GM10847 (cell line): ENCODE data around the gene AP3D1.

Experiments
- POLR2A ChIP-seq: IDR thresholded peaks from 2 replicates; pipeline ENCODE4 v1.6.1; 2011; ENCODE audit not compliant: insufficient read length; ENCODE audit errors: extremely low read depth

The AP3D1 gene

DNA sequence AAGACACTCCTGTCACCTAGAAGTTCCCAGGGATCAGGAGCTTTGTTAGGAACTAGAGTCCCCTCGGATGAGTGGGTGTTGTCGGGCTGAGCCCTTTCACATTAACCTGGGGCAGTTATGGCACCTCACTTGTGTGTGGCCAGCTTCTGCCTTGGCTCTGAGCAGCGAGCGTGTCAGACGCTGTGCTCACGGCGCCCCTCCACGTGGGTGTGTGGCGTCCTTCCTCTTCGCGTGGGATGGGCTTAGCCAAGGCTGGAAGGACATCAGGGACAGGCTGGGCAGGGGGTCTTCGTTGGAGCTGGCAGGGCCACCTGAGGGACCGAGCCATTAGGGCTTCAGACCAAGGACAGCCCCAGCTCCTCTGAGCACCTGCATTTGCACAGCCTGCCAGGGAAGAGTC, 35.8 kb upstream of the AP3D1 start:
- no peak for TF ChIP-seq POLR2A

DNA sequence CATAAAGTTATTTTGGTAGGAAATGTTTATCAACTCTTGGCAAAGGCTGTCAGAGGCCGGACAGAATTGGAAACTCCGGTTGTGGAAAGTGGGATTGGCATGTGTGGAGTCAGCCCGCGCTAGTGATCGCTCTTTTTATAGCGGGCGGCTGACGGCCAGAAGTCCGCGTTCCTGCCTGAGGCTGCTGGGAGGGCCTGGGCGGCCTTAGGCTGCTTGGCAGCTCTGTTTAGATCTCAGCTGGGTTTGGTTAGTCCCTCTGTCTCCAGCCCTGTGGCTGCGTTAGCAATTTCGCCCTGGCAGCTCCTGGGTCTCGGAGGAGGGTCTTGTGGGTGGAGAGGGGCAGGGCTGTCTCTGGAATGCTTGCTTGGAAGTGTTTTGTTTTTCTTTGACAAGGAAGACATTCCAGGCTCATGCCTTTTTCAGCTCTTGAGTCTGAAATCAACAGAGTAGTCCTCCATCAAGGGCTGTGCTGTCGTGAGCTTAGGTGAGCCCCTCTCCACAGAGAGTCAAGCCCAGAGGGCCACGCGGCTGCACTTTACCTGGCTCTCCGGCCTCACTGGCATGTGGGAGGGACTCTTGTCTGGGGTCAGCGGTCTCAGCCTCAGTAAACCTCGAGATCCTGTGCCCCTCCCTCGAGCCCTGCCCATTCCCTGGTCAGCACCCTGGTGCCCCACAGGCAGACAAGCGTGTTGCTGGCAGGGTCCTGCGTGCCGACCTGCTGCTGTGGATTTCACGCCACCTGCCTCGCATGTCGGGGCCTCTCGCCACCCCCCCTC, 34.9 kb upstream of the AP3D1 start:
- no peak for TF ChIP-seq POLR2A

DNA sequence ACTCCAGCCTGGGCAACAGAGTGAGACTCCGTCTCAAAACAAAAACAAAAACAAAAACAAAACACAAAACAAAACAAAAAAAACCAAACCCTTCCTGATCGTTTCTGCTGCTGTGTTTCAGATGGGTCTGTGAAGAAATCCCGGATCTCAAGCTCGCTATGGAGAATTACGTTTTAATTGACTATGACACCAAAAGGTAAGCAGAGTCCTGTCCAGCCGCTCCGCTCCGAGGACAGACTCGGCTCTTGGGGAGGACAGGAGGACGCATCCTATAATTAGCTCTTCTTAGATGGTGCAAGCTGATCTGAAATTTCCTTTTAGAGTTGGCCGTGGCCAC, 34.3 kb upstream of the AP3D1 start:
- no peak for TF ChIP-seq POLR2A

DNA sequence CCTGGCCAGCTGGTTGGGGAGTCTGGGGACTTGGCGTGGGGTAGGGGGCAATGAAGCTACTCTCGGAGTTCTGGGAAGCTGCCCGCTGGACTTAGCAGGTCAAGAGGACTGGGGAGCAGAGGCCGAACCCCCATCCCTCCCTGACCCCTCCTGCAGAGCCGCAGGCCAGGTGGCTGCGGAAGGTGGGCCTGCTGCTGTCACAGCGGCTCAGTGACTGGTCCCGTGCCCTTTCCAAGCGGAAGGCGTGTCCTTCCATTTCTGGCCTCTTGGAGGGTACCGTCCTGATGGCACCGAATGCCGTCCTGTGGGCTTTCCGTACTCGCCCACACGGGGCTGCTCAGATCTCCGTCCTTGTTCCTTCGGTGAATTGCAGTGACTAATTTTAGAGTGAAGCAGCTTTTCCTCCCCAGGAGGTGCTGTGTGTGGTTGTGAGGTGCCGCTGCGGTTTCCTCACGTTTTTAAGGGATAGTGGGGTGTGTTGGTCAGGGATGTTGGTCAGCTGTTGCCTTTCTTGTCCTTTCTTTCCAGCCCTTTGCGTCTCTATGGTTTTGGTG, 33.1 kb upstream of the AP3D1 start:
- TF ChIP-seq POLR2A = no peak

DNA sequence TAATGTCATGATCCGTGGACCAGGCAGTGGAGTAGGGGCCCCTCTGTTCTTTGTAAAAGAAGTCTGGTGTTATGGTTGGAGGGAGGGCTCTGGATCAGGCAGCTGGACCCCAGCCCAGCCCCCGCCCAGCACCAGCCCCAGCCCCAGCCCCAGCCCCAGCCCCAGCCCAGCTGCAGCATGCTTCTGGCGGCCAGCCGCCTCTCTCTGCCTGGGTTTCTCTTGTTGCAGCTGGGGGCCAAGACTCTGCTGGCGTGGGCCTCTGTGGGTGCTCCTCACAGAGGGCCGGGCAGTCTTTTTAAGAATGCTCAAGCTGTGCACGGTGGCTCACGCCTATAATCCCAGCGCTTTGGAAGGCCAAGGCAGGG, 30.2 kb upstream of the AP3D1 start:
- no peak for TF ChIP-seq POLR2A

DNA sequence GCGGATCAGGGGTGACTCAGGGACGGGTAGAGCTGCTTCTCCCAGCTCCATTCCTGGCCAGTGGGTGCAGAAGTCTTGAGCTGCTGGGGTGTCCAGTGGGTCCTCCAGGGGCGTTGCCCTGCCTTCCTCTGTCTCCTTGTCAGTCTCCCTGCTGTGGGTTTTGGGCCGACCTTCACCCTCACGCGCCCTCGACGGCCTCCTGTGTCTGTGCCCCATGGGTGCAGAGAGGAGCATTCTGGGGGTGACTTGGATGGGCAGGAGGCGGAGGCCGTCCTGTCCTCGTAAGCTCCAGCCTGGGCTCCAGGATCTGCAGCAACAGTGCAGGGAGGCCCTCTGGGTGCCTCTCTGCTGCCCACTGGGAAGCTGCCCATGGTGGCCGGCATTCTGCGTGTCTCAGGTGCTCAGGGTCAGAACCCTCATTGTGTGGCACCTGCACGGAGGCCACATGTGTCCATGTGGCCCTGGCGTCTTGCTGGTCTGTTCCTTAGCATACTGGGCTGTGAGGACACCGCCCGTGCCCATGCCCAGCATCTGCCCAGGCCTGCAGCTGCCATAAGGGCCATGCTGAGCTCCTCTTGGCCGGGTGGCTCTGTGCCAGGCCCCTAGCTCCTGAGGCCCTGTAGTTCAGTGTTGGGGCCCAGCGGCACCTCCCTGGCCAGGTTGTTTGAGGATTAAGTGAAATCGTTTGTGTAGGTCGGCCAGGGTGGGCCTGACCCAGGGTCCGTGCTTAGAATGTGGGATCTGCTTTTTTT, 29.7 kb upstream of the AP3D1 start:
- no peak for TF ChIP-seq POLR2A

DNA sequence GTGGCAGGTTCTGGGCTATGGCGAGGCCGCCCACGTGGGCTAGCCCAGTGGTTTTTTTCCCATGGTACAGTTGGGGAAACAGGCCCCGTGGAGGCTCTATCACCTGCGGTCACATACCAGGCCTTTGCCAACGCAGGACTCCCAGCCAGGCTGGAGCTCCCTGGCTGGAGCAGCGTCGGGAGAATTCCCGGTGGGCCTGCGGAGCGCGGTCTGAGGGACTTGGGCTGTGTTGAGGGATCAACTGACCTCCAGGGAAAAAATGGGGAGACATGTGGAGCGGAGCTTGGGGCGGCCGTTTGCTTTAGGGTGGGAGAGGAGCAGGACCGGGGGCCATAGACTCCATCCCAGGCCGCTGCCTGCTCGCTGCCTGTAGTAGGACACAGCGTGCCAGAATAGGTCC, 28.7 kb upstream of the AP3D1 start:
- TF ChIP-seq POLR2A = no peak

DNA sequence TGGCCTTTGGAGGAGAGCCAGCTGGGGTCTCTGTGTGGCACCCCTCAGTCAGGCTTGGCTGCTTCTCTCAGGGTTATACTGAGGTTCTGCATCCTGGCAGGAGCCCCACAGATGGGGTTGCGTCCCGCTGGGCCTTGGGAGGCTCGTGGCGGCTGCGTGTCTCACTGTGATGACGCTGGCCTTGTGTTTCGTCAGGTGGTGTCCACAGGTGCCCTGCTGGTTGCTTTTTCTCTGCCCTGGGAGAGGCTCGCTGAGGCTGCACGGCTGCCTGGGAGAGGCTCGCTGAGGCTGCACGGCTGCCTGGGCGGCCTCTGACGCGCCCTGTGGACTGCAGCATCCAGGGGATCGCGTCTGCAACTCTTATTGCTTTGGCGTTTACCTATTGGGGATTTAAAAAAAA, 27.7 kb upstream of the AP3D1 start:
- TF ChIP-seq POLR2A = no peak

DNA sequence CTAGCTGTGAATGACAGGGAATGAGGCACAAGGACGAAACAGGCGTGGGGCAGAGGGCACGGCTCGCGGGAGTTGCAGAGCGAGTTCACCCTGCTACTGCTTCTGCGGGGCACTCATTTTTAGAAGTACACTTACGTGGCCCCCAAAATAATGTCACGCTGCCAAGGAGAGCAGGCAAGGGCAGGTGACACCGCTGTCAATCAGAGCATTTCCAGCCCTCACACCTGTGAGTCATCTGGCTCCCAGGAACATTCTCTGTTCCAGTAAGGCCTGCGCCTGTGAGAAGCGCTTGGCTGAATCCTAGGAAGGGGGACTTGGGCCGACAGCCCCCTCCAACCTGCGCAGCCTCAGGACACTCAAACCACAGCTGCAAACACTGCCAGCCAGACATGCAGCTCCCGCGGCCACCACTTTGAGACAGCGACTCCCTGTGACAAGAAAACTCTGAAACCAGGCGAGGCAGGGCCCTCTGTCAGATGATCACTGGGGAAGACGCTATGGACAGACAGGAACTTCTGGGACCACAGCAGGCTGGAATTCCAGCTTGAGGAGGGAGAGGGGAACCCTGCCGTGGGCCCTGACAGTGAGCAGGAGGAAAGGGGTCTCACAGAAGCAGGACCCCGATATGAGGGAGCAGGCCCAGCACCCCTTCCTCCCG, 25.1 kb upstream of the AP3D1 start:
- TF ChIP-seq POLR2A = no peak

DNA sequence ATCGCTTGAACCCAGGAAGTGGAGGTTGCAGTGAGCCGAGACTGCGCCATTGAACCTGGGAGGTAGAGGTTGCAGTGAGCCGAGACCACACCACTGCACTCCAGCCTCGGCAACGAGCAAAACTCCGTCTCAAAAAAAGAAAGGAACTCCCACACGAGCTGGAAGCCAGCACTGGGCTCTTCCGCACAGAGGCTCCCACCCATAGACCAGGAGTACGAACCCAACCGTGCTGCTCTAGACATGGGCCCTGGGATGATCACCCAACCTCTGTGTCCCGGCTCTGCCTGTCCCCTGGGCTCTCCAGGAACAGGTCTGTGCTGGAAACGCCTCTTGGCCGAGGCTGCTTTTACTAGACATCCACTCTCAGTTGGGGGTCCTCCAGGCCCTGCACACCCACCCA, 24.4 kb upstream of the AP3D1 start:
- no peak for TF ChIP-seq POLR2A

DNA sequence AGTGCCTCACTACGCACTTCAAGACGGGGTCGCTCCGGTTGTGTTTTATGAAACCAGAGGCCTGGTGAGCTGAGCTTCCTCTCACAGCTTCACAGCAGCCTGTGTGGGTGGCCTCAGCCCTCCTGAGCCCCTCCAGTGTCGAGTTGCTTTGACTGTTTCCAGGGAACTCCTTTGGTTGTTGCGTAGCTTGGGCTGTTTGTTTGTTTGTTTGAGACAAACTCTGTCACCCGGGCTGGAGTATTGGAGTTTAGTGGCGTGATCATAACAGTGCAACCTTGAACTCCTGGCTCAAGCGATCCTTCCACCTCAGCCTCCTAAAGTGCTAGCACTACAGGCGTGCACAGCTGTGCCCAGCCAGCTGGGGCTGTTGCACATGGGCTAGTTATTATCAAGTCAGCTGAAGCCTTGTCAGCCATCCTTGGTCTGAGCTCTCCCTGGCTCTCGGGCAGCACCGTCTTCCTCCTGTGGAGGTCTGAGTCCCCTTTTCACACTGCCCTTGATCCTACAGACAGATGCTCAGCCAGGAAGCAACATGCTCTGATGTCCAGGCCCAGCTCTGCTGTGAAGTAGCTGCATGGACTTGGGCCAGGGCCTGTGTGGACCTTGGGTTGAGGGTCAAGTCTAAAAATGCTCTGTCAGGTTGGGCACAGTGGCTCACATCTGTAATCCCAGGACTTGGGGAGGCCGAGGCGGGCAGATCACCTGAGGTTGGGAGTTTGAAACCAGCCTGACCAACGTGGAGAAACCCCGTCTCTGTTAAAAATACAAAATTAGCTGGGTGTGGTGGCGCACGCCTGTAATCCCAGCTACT, 22.6 kb upstream of the AP3D1 start:
- TF ChIP-seq POLR2A = no peak

DNA sequence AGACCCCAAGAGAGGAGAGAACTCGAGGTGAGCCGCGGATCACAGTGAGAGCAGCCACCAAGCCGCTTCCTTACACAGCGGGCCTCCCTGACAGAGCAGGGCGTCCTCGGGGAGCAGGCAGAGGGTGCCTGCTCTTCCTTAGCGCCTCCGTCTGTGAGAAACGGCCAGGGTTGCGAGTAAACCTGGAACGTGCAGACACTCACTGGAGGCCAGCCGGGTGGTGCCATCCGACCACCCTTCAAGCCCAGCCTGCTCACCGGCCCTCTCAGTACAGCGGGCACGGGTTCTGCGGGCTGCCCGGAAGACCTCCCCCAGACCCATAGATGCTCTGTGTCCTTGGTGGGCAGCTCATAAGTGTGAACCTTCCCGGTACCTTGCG, 22.0 kb upstream of the AP3D1 start:
- TF ChIP-seq POLR2A = no peak

DNA sequence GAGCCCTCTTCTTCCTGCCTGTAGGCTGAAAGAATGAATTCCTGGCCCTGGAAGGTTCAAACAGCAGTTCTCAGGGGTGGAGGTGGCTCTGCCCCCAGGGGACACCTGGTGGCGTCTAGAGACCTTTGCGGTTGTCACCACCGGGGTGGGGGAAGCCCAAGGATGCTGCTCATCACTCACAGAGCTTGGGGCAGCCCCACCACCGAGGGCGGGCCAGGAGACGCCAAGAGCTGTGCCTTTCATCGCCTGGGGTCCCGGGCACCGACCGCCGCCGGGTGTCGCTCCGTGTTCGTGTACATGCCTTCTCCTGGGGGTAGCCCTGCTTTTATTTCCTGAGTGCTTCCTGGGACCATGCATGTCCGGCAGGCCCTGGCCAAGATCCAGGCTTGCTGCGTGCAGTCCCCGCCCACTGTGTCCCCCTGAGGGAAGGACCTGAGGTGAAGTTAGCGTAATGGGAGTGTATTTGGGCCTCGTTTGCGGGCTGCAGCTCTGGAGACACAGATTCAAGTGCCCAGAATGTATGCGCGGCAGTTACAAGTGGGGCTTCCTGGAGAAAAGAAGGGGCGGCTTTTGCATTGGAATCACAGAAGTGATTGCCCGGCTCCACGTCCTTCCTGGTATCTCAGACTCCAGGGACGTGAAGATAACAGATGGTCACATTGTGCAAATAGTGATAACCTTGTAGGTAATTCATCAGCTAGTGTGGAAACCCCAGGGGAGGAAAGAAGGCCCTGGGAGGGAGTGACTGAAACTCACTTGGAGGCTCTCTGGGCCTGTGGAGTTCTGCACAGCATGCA, 20.2 kb upstream of the AP3D1 start:
- no peak for TF ChIP-seq POLR2A

DNA sequence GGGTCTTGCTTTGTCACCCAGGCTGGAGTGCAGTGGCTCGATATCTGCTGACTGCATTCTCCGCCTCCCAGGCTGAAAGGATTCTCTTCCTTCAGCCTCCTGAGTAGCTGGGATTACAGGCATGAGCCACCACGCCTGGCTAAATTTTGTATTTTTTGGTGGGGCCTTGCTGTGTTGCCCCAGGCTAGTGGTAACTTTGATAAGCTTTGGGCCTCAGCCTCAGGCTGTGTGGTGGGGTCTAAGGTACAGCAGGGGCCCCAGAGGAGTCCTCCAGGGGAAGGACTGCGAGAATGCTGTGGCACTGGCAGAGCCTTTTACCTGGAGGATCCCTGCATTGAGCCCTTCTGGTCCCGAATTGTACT, 19.6 kb upstream of the AP3D1 start:
- TF ChIP-seq POLR2A = no peak

DNA sequence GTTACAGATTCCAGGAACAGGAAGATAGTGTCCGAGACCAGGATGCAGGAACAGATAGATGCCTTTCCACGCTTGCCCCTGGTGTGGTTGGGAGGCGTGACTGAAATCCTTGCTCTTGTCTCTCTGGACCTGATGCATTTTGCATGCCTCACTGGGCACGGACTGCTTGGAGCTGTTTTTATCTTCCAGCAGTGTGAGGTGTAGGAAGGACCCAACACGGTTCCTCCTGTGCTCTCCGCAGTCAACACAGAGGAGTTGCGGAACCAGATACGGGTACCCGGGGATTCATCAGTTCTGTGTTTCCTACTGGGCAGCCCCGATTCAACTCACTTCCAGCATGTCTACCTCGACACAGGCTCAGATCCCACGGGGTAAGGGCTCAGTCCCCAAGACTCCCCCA, 18.9 kb upstream of the AP3D1 start:
- no peak for TF ChIP-seq POLR2A
